Measurements from ENCODE around the gene HDAC2.
A peak's percentile ranks its signal among the peaks of the same experiment; 100 is the strongest.
"Not testable (repeated sequence)": the region's sequence is repeated elsewhere in the genome, so short reads cannot be mapped to it uniquely, and the experiment has no call there.

HDAC2 gene

GRCh38 chr6:113969888-113970804 lies 802 bp downstream of the HDAC2 start:
- no peak for DNase-seq

DNA sequence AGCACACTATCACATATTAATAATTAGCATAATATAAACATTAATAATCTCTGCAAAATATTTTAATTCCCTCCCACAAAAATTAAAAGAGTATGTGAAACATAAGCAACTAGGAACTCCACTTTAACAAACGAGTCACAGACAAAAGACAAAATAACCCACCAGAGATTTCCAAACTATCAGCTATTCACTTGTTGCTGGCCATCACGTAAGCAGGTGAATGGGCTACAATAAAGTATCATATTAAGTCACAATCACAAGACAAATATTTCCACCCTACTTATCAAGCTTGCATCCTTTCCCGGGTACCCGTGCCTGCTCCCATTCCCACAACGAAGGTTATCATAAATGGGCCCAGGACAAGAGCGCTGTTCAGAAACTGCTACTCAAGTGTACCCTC lies 2.5 kb downstream of the HDAC2 start:
- no peak for DNase-seq

- no peak for DNase-seq
These were observed 3.2 kb downstream of the HDAC2 start for GRCh38 chr6:113967777-113968176.

DNA sequence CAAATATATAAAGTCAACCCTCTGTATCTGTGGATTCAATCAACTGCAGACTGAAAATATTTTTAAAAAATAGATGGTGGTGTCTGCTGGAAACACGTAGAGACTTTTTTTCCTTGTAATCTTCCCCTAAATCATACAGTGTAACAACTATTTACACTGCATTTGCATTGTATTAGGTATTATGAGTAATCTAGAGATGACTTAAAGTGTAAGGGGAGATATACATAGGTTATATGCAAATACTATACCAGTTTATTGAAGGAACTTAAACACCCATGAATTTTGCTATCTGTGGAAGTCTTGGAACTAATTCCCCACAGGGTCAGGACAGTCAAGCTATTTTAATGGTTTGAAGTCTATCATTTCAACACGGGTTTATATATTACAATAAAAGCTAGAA lies 10.2 kb downstream of the HDAC2 start:
- no peak for DNase-seq

GRCh38 chr6:113959235-113959634 lies 11.7 kb downstream of the HDAC2 start:
- no peak for DNase-seq

GRCh38 chr6:113954653-113955052 lies 16.3 kb downstream of the HDAC2 start:
- DNase-seq = no peak

DNA sequence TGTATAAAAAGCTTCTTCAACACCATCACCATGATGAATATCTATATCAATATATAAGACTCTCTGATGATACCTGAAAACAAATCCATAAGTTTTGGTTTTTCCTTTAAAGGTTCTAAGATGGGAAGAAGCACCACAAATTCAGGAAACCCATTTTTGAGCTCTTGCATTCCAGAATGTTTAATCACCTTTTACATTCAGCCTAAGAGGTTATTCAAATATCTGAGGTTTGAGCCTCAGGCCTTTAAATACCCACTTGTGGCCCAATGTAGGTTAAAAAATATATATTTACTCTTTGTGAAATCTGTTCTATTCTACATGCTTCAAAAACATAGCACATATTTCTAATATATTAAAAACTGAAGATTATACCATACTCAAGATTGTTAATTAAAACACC lies 17.6 kb downstream of the HDAC2 start:
- no peak for DNase-seq

DNA sequence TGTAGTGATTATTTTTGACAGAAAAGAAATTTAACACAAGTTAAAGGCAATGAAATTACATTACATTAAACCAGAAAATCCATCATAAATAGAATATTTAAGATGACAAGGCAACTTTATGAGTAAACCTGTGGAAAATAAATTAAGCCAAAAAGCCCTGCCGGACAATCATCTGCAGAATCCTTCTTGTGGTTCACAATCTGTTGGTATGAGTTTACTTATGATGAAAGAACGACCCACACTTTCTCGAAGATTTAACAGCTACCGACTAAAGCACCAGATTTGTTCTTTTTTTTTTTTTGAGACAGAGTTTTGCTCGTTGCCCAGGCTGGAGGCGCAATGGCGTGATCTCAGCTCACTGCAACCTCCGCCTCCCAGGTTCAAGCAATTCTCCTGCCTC lies 21.4 kb downstream of the HDAC2 start:
- DNase-seq = no peak

- DNase-seq = no peak
These were observed 26.2 kb downstream of the HDAC2 start for GRCh38 chr6:113944701-113945100.

- DNase-seq = no peak
These were observed 31.1 kb downstream of the HDAC2 start for GRCh38 chr6:113939825-113940224.

DNA sequence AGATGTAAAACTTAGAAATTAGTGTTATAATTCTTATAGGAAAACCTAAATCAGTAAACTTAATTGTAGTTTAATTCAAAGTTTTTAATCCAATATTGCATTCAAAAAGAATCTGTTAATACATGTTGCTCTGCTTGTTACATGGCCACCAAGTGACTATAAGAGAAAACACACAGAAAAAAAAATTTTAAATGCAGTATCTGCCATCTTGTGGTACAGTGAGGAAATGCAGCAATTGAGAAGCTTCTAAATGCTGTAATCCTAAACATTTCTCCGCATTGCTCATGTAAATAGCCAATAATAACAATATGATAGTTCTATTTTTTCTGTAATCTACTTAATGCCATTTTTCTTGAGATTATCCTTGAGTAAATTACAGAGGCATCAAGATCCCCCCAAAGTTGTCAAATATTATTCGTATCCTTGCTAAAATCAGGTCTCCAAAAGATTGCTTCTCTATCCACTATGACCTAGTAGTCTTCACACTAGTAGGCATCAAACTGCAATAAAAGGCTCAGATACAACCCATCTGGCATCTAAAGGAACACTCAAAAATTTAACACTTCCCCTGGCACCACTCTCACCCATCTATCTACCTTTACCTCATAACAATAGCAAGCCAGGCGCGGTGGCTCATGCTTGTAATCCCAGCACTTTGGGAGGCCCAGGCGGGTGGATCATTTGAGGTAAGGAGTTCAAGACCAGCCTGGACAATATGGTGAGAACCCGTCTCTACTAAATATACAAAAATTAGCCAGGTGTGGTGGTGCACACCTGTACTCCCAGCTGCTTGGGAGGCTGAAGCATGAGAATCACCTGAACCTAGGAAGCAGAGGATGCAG lies 34.6 kb downstream of the HDAC2 start:
- no peak for DNase-seq

- DNase-seq = no peak
These were observed 36.8 kb downstream of the HDAC2 start for GRCh38 chr6:113934101-113934500.

DNA sequence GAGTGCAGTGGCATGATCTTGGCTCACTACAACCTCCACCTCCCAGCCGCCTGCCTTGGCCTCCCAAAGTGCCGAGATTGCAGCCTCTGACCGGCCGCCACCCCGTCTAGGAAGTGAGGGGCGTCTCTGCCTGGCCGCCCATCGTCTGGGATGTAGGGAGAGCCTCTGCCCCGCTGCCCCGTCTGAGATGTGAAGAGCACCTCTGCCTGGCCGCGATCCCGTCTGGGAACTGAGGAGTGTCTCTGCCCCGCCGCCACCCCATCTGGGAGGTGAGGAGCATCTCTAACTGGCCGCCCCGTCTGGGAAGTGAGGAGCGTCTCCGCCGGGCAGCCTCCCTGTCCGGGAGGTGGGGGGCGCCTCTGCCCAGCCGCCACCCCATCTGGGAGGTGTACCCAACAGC lies 39.0 kb downstream of the HDAC2 start:
- not testable (repeated sequence) for DNase-seq

DNA sequence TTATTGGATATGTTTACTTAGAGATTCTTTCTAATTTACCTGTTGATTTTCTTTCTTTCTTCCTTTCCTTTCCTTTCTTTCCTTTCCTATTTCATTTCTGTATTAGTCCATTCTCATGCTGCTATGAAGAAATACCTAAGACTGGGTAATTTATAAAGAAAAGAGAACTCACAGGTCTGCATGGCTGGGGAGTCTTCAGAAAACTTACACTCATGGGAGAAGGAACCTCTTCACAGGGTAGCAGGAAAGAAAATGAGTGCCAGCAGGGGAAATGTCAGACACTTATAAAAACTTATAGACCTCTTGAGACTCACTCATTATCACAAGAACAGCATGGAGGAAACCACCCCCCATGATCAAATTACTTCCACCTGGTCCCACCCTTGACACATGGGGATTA lies 40.8 kb downstream of the HDAC2 start:
- no peak for DNase-seq

DNA sequence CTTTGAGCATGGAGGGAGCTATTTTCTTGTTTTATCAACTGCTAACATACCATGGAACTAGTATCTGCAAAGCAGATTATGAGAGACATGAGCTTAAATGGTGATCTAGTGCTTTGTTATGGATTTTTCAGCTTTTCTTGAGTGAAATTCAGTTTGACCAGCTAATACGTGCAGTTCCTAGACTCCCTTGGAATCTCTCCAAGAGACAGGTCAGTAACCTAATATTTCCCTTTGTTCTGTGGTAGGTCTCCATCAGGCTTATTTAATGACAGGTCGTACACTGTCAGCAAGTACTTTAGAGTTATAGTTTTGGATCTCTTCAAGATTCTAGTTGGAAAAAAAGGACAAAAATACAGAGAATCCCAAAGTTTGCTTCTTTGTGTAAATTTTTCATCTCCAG lies 43.9 kb downstream of the HDAC2 start:
- DNase-seq = no peak

GRCh38 chr6:113925378-113925777 lies 45.6 kb downstream of the HDAC2 start:
- no peak for DNase-seq

DNA sequence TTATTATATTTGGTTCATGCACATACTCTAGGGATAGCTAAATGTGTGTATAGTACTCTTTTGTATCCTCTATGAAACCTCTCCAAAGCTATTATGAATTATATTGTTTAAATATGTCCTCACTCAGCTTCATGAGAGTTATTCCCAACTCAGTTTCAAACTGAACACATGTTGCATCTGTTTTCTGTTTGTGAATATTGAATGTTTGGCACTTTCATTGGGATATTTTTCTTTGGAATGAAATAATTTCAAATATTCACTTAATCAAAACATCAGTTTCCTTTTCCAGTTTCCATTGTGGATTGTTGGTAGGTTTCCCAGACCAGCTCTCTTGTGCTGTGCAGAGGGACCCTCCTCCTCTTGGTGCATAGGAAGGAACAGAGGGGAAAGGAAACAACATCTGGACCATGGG lies 46.6 kb downstream of the HDAC2 start:
- DNase-seq = no peak

DNA sequence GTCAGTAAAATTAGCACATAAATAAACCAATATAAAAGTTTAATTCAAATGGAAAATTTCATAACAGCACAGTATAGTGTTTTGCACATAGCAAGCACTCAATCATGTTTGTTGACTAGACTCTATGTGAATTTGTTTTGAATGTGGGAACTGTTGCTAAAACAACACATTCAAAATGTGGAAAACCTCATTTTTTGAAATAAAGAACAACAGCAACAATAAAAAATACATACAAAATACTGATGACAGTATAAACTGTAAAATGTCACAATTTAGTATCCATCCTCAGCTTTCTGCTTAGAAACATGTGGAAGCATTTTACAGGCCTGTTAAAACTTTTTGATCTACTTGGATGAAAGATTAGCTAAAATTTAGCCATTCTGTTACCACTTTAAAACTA lies 47.4 kb downstream of the HDAC2 start:
- no peak for DNase-seq

- DNase-seq = no peak
These were observed 49.5 kb downstream of the HDAC2 start for GRCh38 chr6:113921299-113921904.

GRCh38 chr6:113920663-113921267 lies 50.2 kb downstream of the HDAC2 start:
- no peak for DNase-seq

DNA sequence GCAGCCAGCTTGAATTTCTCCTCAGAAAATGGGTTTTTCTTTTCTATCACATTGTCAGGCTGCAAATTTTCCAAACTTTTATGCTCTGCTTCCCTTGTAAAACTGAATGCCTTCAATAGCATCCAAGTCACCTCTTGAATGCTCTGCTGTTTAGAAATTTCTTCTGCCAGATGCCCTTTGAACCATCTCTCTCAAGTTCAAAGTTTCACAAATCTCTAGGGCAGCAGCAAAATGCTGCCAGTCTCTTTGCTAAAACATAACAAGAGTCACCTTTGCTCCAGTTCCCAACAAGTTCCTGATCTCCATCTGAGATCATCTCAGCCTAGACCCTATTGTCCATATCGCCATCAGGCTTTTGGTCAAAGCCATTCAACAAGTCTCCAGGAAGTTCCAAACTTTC lies 60.7 kb downstream of the HDAC2 start:
- not testable (repeated sequence) for DNase-seq

- DNase-seq = peak; percentile 37
These were observed 61.6 kb downstream of the HDAC2 start for GRCh38 chr6:113909224-113909856.

GRCh38 chr6:113908801-113909200 lies 62.1 kb downstream of the HDAC2 start:
- DNase-seq = no peak

All from NCI-H524 treated with DMSO at 0.1 percent for 48 hours (cell line).